Measurements from ENCODE around the gene HK1.

DNA sequence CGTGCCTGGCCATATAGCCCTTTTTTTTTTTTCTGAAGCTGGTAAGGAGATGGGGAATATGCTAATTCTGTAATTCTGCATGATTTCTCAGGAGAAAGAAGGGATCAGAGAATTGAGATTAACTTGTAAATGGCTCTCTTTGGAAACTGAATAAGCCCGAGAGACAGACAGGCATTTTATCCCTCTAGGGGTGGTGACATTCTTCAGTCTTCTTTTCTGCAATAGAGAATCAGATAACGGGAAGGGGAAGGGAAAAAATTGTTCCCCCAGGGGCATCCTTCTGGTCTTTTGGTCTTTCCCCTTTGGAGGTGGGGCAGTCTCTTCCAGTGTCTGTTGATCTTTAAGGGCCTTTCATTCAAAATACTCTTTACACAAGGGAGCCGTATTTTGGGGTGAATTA is 34.2 kb downstream of the HK1 start:
- TF ChIP-seq POLR2A (IDR thresholded peaks at IDR 0.05) (no peak), EP300 (IDR thresholded peaks at IDR 0.05) (no peak)
- TF ChIP-seq, protein P1, sequence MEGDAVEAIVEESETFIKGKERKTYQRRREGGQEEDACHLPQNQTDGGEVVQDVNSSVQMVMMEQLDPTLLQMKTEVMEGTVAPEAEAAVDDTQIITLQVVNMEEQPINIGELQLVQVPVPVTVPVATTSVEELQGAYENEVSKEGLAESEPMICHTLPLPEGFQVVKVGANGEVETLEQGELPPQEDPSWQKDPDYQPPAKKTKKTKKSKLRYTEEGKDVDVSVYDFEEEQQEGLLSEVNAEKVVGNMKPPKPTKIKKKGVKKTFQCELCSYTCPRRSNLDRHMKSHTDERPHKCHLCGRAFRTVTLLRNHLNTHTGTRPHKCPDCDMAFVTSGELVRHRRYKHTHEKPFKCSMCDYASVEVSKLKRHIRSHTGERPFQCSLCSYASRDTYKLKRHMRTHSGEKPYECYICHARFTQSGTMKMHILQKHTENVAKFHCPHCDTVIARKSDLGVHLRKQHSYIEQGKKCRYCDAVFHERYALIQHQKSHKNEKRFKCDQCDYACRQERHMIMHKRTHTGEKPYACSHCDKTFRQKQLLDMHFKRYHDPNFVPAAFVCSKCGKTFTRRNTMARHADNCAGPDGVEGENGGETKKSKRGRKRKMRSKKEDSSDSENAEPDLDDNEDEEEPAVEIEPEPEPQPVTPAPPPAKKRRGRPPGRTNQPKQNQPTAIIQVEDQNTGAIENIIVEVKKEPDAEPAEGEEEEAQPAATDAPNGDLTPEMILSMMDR (IDR thresholded peaks at IDR 0.05): no peak

All from tibial nerve (tissue), 4 donors.